Measurements from ENCODE around the gene CCN5.

The CCN5 gene

DNA sequence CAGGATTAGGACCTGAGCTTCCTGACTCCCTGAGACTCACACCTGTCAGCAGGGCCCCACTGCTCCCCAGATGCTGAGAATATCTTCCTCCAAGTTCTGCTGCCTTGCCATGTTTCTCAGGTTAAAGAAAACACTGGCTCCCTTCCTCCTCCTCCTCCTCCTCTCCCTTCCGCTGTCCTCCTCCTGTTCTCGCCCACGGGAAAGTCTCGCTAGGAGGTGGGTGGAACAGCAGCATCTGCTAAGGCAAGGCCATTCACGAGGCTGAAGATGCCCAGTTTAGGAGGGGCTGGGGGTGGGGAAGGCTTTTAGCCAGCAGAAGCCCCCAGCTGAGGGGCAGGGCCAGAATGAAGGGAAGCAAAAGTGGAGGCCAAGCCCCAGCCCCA lies 54.3 kb downstream of the CCN5 start:
- Histone ChIP-seq H3K18ac (ENCODE audit: low read length) (no peak overlapping the region), H3K27ac (ENCODE audit: low read depth, low read length) (no peak overlapping the region), H4K12ac (ENCODE audit: low read depth, low read length) (no peak overlapping the region), H2BK5ac (ENCODE audit: low read depth, low read length, poor library complexity) (no peak overlapping the region), H3K79me2 (ENCODE audit: control insufficient read depth, insufficient read depth, low read length, poor library complexity) (no peaks in the 10 kb centered on the region), H2AK5ac (ENCODE audit: low read length) (no peak overlapping the region), H3K79me1 (ENCODE audit: low read length) (no peaks in the 10 kb centered on the region), H2BK12ac (ENCODE audit: low read length) (no peak overlapping the region), H3K14ac (ENCODE audit: low read length) (no peak overlapping the region), H3K4me2 (ENCODE audit: low read length) (no peak overlapping the region), H2AFZ (ENCODE audit: insufficient read depth, low read length, poor library complexity) (no peak overlapping the region), H4K91ac (ENCODE audit: low read depth, low read length) (no peak overlapping the region), H3K4me3 (ENCODE audit: low read depth, low read length) (no peak overlapping the region), H3K36me3 (ENCODE audit: control insufficient read depth in 1 of 2, insufficient read depth in 2 of 2, low read length in 2 of 2) (no peaks in the 10 kb centered on the region), H3K4ac (ENCODE audit: low read depth, low read length) (no peak overlapping the region), H3K9ac (ENCODE audit: low read length) (no peak overlapping the region), H2BK120ac (ENCODE audit: insufficient read depth, low read length, poor library complexity) (no peak overlapping the region), H3K4me1 (ENCODE audit: control insufficient read depth in 1 of 2, insufficient read depth in 2 of 2, low read length in 2 of 2) (peaks cover 0 to 2% of the 10 kb centered on the region in 2 experiments), H3K23ac (ENCODE audit: low read length) (no peak overlapping the region), H3K27me3 (ENCODE audit: insufficient read depth, low read length) (no peaks in the 10 kb centered on the region), H4K8ac (ENCODE audit: low read depth, low read length) (no peak overlapping the region), H3K9me3 (ENCODE audit: insufficient read depth, low read depth, low read length) (peaks cover 2% of the 10 kb centered on the region)
- DNase-seq = no peak
- WGBS (ENCODE audit: extremely low coverage, insufficient coverage, insufficient read length) = no CpG with 5 or more reads among the region's 5 CpGs

DNA sequence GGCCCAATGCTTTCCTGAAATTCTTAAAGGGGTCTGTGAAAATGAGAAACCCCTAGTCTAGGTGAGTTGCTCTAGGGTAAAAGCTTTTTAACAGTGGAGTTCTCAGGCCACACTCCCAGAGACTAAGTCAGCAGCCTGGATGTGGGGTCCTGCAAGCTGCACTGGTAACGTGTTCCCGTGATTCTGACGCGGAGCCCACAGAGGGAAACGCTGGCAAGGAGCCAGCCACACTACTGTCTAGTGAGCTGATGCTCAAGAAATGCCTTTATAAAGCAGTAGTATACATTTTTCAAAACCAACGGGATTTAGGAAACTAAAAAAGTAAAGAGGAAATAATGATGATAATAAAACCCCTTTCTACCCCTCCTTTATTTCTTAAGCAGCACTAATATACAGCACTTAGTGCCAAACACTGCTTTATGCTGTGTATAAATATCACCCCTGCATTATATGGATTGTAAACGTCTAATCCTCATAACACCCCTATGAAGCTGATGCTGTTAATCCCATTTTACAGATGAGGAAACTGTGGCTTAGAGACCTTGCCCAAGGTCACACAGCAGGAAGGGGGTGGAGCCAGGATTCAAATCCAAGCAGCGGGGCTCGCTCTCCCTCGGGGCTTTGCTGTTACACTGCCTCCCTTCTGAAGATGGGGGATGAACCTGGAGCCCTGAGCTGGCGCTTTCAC lies 55.5 kb downstream of the CCN5 start:
- Histone ChIP-seq H3K14ac (ENCODE audit: low read length) (no peak overlapping the region), H3K18ac (ENCODE audit: low read length) (no peak overlapping the region), H3K79me2 (ENCODE audit: control insufficient read depth, insufficient read depth, low read length, poor library complexity) (no peaks in the 10 kb centered on the region), H3K9ac (ENCODE audit: low read length) (no peak overlapping the region), H3K9me3 (ENCODE audit: insufficient read depth, low read depth, low read length) (peaks cover 2% of the 10 kb centered on the region), H2BK5ac (ENCODE audit: low read depth, low read length, poor library complexity) (no peak overlapping the region), H3K4me2 (ENCODE audit: low read length) (no peak overlapping the region), H3K4me1 (ENCODE audit: control insufficient read depth in 1 of 2, insufficient read depth in 2 of 2, low read length in 2 of 2) (no peaks in the 10 kb centered on the region), H4K12ac (ENCODE audit: low read depth, low read length) (no peak overlapping the region), H3K4me3 (ENCODE audit: low read depth, low read length) (no peak overlapping the region), H2BK12ac (ENCODE audit: low read length) (no peak overlapping the region), H2AK5ac (ENCODE audit: low read length) (no peak overlapping the region), H3K23ac (ENCODE audit: low read length) (no peak overlapping the region), H3K27ac (ENCODE audit: low read depth, low read length) (no peak overlapping the region), H2AFZ (ENCODE audit: insufficient read depth, low read length, poor library complexity) (no peak overlapping the region), H4K8ac (ENCODE audit: low read depth, low read length) (no peak overlapping the region), H3K4ac (ENCODE audit: low read depth, low read length) (no peak overlapping the region), H2BK120ac (ENCODE audit: insufficient read depth, low read length, poor library complexity) (no peak overlapping the region), H3K36me3 (ENCODE audit: control insufficient read depth in 1 of 2, insufficient read depth in 2 of 2, low read length in 2 of 2) (no peaks in the 10 kb centered on the region), H4K91ac (ENCODE audit: low read depth, low read length) (no peak overlapping the region), H3K27me3 (ENCODE audit: insufficient read depth, low read length) (no peaks in the 10 kb centered on the region), H3K79me1 (ENCODE audit: low read length) (no peaks in the 10 kb centered on the region)
- WGBS (ENCODE audit: extremely low coverage, insufficient coverage, insufficient read length) = no CpG with 5 or more reads among the region's 11 CpGs
- no peak for DNase-seq

DNA sequence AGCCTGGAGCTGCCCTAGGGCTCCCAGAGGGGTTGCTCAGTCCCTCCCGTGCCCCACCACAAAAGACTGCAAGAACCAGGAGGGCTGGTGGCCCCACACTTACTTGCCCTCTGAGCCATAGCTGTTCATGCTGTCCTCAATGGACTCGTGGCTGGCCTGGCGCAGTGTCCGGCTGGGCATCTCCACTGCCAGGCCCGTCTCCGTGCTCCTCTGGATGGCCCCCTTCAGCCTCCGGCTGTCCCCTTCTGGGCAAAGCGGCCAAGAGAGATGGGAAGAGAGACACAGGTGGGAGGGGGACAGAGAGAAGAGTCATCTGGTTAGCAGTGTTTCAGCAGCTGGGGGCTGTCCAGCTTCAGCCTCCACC lies 56.0 kb downstream of the CCN5 start:
- H2BK12ac ChIP-seq (ENCODE audit: low read length) = no peak overlapping the region
- no peak overlapping the region for H3K23ac ChIP-seq (ENCODE audit: low read length)
- no peak overlapping the region for H3K18ac ChIP-seq (ENCODE audit: low read length)
- no peak overlapping the region for H3K4ac ChIP-seq (ENCODE audit: low read depth, low read length)
- no peak overlapping the region for H3K14ac ChIP-seq (ENCODE audit: low read length)
- no peak overlapping the region for H2BK5ac ChIP-seq (ENCODE audit: low read depth, low read length, poor library complexity)
- no peak overlapping the region for H3K4me3 ChIP-seq (ENCODE audit: low read depth, low read length)
- WGBS (ENCODE audit: extremely low coverage, insufficient coverage, insufficient read length) = no CpG with 5 or more reads among the region's 8 CpGs
- no peaks in the 10 kb centered on the region for H3K27me3 ChIP-seq (ENCODE audit: insufficient read depth, low read length)
- no peaks in the 10 kb centered on the region for H3K36me3 ChIP-seq (ENCODE audit: control insufficient read depth in 1 of 2, insufficient read depth in 2 of 2, low read length in 2 of 2)
- no peak overlapping the region for H2BK120ac ChIP-seq (ENCODE audit: insufficient read depth, low read length, poor library complexity)
- H2AFZ ChIP-seq (ENCODE audit: insufficient read depth, low read length, poor library complexity) = no peak overlapping the region
- no peak overlapping the region for H3K4me2 ChIP-seq (ENCODE audit: low read length)
- DNase-seq = no peak
- no peaks in the 10 kb centered on the region for H3K79me1 ChIP-seq (ENCODE audit: low read length)
- H3K4me1 ChIP-seq (ENCODE audit: control insufficient read depth in 1 of 2, insufficient read depth in 2 of 2, low read length in 2 of 2) = no peaks in the 10 kb centered on the region
- no peak overlapping the region for H4K91ac ChIP-seq (ENCODE audit: low read depth, low read length)
- no peak overlapping the region for H3K9ac ChIP-seq (ENCODE audit: low read length)
- H2AK5ac ChIP-seq (ENCODE audit: low read length) = no peak overlapping the region
- H3K9me3 ChIP-seq (ENCODE audit: insufficient read depth, low read depth, low read length) = no peaks in the 10 kb centered on the region
- no peak overlapping the region for H4K8ac ChIP-seq (ENCODE audit: low read depth, low read length)
- no peak overlapping the region for H4K12ac ChIP-seq (ENCODE audit: low read depth, low read length)
- no peak overlapping the region for H3K27ac ChIP-seq (ENCODE audit: low read depth, low read length)
- no peaks in the 10 kb centered on the region for H3K79me2 ChIP-seq (ENCODE audit: control insufficient read depth, insufficient read depth, low read length, poor library complexity)

DNA sequence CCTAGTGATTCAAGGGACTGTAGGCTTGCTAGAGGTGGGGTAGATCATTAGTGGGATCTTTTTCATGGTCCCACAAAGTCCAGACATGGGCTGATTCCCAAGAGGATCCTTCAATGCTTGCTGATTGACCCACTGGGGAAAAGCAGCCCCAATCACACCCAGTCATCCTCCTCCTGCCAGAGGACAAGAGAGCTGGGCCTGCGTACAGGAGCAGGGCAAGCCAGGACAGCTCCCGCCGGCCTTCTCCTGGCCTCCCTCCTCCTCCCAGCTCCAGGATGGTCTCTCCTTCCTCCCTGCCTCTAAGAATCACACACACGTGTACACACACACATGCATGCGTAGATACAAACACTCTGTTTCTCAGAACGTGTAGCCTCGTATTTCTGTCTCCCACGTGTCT lies 57.5 kb downstream of the CCN5 start:
- Histone ChIP-seq H3K79me1 (ENCODE audit: low read length) (no peaks in the 10 kb centered on the region), H3K79me2 (ENCODE audit: control insufficient read depth, insufficient read depth, low read length, poor library complexity) (no peaks in the 10 kb centered on the region), H3K27me3 (ENCODE audit: insufficient read depth, low read length) (no peaks in the 10 kb centered on the region), H3K4me1 (ENCODE audit: control insufficient read depth in 1 of 2, insufficient read depth in 2 of 2, low read length in 2 of 2) (no peaks in the 10 kb centered on the region), H3K9me3 (ENCODE audit: insufficient read depth, low read depth, low read length) (no peaks in the 10 kb centered on the region), H4K8ac (ENCODE audit: low read depth, low read length) (no peak overlapping the region), H2BK12ac (ENCODE audit: low read length) (no peak overlapping the region), H4K91ac (ENCODE audit: low read depth, low read length) (no peak overlapping the region), H3K14ac (ENCODE audit: low read length) (no peak overlapping the region), H3K4me2 (ENCODE audit: low read length) (no peak overlapping the region), H3K36me3 (ENCODE audit: control insufficient read depth in 1 of 2, insufficient read depth in 2 of 2, low read length in 2 of 2) (no peaks in the 10 kb centered on the region), H2AK5ac (ENCODE audit: low read length) (no peak overlapping the region), H3K4ac (ENCODE audit: low read depth, low read length) (no peak overlapping the region), H3K4me3 (ENCODE audit: low read depth, low read length) (no peak overlapping the region), H2AFZ (ENCODE audit: insufficient read depth, low read length, poor library complexity) (no peak overlapping the region), H3K18ac (ENCODE audit: low read length) (no peak overlapping the region), H2BK120ac (ENCODE audit: insufficient read depth, low read length, poor library complexity) (no peak overlapping the region), H3K23ac (ENCODE audit: low read length) (no peak overlapping the region), H2BK5ac (ENCODE audit: low read depth, low read length, poor library complexity) (no peak overlapping the region), H3K9ac (ENCODE audit: low read length) (no peak overlapping the region), H4K12ac (ENCODE audit: low read depth, low read length) (no peak overlapping the region), H3K27ac (ENCODE audit: low read depth, low read length) (no peak overlapping the region)
- WGBS (ENCODE audit: extremely low coverage, insufficient coverage, insufficient read length) = no CpG with 5 or more reads among the region's 8 CpGs
- no peak for DNase-seq

All from trophoblast cell (in vitro differentiated cells and primary cell).